HEK293T (cell line): ENCODE measurements around the gene CFHR4.
A peak's percentile ranks its signal among the peaks of the same experiment; 100 is the strongest.
"Not testable (repeated sequence)": the region's sequence is repeated elsewhere in the genome, so short reads cannot be mapped to it uniquely, and the experiment has no call there.

ENCODE experiments used
- CTCF ChIA-PET: fragments of 350-600 bp; formaldehyde crosslinking; extraction: SDS; loops from one replicate; lab custom pipeline; 2021; ENCODE audit warnings: antibody characterized with exemption, inconsistent platforms; lab: Yijun Ruan, JAX
- POLR2A ChIA-PET: fragments of 350-600 bp; formaldehyde crosslinking; extraction: SDS; loops from one replicate; lab custom pipeline; 2020; ENCODE audit warnings: antibody characterized with exemption, inconsistent platforms; lab: Yijun Ruan, JAX
- DNase-seq: peaks from one replicate; pipeline ENCODE4 v3.0.0; 2012; ENCODE audit warnings: mixed read lengths; ENCODE audit errors: extremely low spot score
- ARNT ChIP-seq: fragments of 450-650 bp; IDR thresholded peaks from 2 replicates; pipeline ENCODE4 v1.6.1; 2017; ENCODE audit warnings: mild to moderate bottlenecking
- BHLHE40 ChIP-seq: fragments of 450-650 bp; IDR thresholded peaks from 2 replicates; pipeline ENCODE4 v1.6.1; 2016; ENCODE audit warnings: mild to moderate bottlenecking, moderate library complexity, borderline replicate concordance
- CTBP1 ChIP-seq: fragments of 450-650 bp; IDR thresholded peaks from 2 replicates; pipeline ENCODE4 v1.6.1; 2016; ENCODE audit warnings: borderline replicate concordance
- ELF4 ChIP-seq: fragments of 450-650 bp; IDR thresholded peaks from 2 replicates; pipeline ENCODE4 v1.6.1; 2017; ENCODE audit warnings: antibody characterized with exemption
- FOXA1 ChIP-seq: fragments of 450-650 bp; IDR thresholded peaks from 2 replicates; pipeline ENCODE4 v1.6.1; 2016; ENCODE audit warnings: mild to moderate bottlenecking
- FOXK2 ChIP-seq: fragments of 450-650 bp; IDR thresholded peaks from 2 replicates; pipeline ENCODE4 v1.6.1; 2016; ENCODE audit warnings: mild to moderate bottlenecking
- FOXM1 ChIP-seq: fragments of 450-650 bp; IDR thresholded peaks from 2 replicates; pipeline ENCODE4 v1.6.1; 2017; ENCODE audit warnings: mild to moderate bottlenecking, borderline replicate concordance
- HDGF ChIP-seq: fragments of 450-650 bp; IDR thresholded peaks from 2 replicates; pipeline ENCODE4 v1.6.1; 2017; ENCODE audit warnings: antibody characterized with exemption, borderline replicate concordance
- L3MBTL2 ChIP-seq: fragments of 450-650 bp; conservative IDR thresholded peaks from 2 replicates; pipeline ENCODE4 v1.6.1; 2016; ENCODE audit warnings: mild to moderate bottlenecking
- LEF1 ChIP-seq: fragments of 450-650 bp; IDR thresholded peaks from 2 replicates; pipeline ENCODE4 v1.6.1; 2017; ENCODE audit warnings: mild to moderate bottlenecking, borderline replicate concordance
- NFRKB ChIP-seq: fragments of 450-650 bp; IDR thresholded peaks from 2 replicates; pipeline ENCODE4 v1.6.1; 2016; ENCODE audit warnings: mild to moderate bottlenecking, moderate library complexity
- SP1 ChIP-seq: fragments of 450-650 bp; IDR thresholded peaks from 2 replicates; pipeline ENCODE4 v1.6.1; 2017
- SUZ12 ChIP-seq: fragments of 450-650 bp; IDR thresholded peaks from 2 replicates; pipeline ENCODE4 v1.6.1; 2016; ENCODE audit warnings: mild to moderate bottlenecking
- TARDBP ChIP-seq: fragments of 450-650 bp; IDR thresholded peaks from 2 replicates; pipeline ENCODE4 v1.6.1; 2016
- ZNF384 ChIP-seq: fragments of 450-650 bp; IDR thresholded peaks from 2 replicates; pipeline ENCODE4 v1.6.1; 2016
- TF ChIP-seq, protein P1 (sequence below): fragments of 450-650 bp; IDR thresholded peaks from 2 replicates; pipeline ENCODE4 v1.6.1; 2016

Gene CFHR4

GRCh38 chr1:196860323-196860884 lies 27.4 kb upstream of the CFHR4 start:
- ChIA-PET POLR2A (no interaction called here), CTCF (no interaction called here)
- TF ChIP-seq ELF4: no peak
- TF ChIP-seq TARDBP: no peak
- TF ChIP-seq HDGF: no peak
- DNase-seq: no peak

- CTCF ChIA-PET: no interaction called here
- POLR2A ChIA-PET: no interaction called here
- no peak for TF ChIP-seq ARNT
- TF ChIP-seq SUZ12: no peak
- no peak for TF ChIP-seq CTBP1
- no peak for TF ChIP-seq ELF4
- TF ChIP-seq FOXK2: no peak
- TF ChIP-seq FOXM1: no peak
- no peak for TF ChIP-seq LEF1
- DNase-seq: no peak
Observed at GRCh38 chr1:196861429-196861828, 26.4 kb upstream of the CFHR4 start.

- POLR2A ChIA-PET: no interaction called here
- TF ChIP-seq ARNT (no peak), SUZ12 (no peak), TARDBP (no peak), LEF1 (no peak), L3MBTL2 (no peak), FOXK2 (no peak), ELF4 (no peak), CTBP1 (no peak), ZNF384 (no peak), BHLHE40 (no peak)
- DNase-seq: no peak
- CTCF ChIA-PET: no interaction called here
Observed at GRCh38 chr1:196866974-196867373, 20.9 kb upstream of the CFHR4 start.

GRCh38 chr1:196873385-196873784 lies 14.5 kb upstream of the CFHR4 start:
- no peak for DNase-seq
- ChIA-PET CTCF (no interaction called here), POLR2A (no interaction called here)
- no peak for TF ChIP-seq LEF1

DNA sequence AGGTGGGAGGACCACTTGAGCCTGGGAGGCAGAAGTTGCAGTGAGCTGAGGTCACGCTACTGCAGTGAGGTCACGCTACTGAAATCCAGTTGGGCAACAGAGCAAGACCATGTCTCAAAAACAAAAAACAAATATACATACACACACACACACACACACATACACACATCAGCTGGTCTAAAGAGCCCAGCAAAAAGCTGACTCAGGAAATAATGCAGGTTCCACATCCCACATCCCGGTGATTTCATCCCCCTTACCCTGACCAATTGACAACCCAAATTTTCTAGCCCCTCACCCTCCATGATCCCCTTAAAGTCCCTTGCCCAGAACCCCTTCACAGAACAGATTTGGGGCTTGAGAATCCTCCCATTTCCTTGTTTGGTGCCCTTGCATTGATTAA lies 11.9 kb upstream of the CFHR4 start:
- POLR2A ChIA-PET: no interaction called here
- no peak for DNase-seq
- CTCF ChIA-PET: no interaction called here
- TF ChIP-seq, protein P1, sequence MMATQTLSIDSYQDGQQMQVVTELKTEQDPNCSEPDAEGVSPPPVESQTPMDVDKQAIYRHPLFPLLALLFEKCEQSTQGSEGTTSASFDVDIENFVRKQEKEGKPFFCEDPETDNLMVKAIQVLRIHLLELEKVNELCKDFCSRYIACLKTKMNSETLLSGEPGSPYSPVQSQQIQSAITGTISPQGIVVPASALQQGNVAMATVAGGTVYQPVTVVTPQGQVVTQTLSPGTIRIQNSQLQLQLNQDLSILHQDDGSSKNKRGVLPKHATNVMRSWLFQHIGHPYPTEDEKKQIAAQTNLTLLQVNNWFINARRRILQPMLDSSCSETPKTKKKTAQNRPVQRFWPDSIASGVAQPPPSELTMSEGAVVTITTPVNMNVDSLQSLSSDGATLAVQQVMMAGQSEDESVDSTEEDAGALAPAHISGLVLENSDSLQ: no peak
- TF ChIP-seq FOXA1 (no peak), LEF1 (no peak), FOXK2 (no peak), L3MBTL2 (no peak), TARDBP (no peak), ARNT (no peak), FOXM1 (no peak), ZNF384 (no peak), BHLHE40 (no peak), HDGF (no peak), SP1 (no peak), ELF4 (no peak), SUZ12 (no peak), CTBP1 (no peak), NFRKB (no peak)

DNA sequence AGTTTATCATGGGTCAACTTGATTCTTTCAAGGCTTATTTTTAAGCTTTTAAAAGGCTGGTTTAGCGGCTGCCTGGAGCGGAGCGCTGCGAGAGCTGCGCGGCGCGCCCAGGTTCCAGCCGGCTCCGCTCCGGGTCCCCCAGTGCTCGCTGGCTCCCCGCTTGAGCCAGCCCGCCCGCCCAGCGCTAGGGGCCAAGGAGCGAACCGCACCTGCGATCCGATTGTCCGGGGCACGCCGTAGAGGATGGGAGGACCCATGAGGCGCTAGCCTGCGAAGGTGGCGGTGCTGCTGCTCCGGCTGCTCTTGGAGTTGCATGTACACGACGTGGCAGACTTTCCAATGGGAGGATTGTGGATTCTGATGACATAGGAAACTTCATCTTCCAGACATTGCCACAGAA lies 9.9 kb upstream of the CFHR4 start:
- CTCF ChIA-PET: no interaction called here
- TF ChIP-seq SUZ12: no peak
- TF ChIP-seq FOXA1: no peak
- no peak for TF ChIP-seq ARNT
- TF ChIP-seq HDGF: no peak
- TF ChIP-seq TARDBP: no peak
- TF ChIP-seq FOXM1: no peak
- TF ChIP-seq BHLHE40: no peak
- no peak for TF ChIP-seq ELF4
- no peak for TF ChIP-seq L3MBTL2
- TF ChIP-seq LEF1: no peak
- TF ChIP-seq, protein P1: no peak
- no peak for TF ChIP-seq SP1
- no peak for TF ChIP-seq ZNF384
- TF ChIP-seq NFRKB: no peak
- TF ChIP-seq FOXK2: no peak
- no peak for TF ChIP-seq CTBP1
- peak; percentile 12 for DNase-seq
- POLR2A ChIA-PET: no interaction called here

- CTCF ChIA-PET, POLR2A ChIA-PET, DNase-seq: not testable (repeated sequence)
Observed at GRCh38 chr1:196886560-196886959, 1.3 kb upstream of the CFHR4 start.

DNA sequence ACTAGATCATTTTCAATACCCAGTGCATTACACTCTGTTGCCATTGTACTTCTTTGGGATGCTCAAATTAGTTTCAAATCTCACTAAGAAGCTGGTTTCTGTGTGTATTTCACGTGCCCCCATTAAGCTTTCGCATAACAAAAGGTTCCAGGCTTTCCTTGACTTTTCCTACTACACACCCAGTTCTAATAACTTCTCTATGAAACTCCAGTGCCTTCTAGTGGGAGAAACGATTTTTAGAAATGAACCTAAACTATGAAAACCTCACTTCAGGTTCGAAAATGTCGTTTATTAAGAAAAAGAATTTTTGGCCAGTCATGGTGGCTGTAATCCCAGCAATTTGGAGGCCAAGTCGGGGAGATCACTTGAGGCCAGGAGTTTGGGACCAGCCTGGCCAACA lies 2.8 kb downstream of the CFHR4 start:
- TF ChIP-seq TARDBP (no peak), FOXK2 (no peak), ELF4 (no peak), LEF1 (no peak), FOXM1 (no peak), SP1 (no peak), HDGF (no peak), ZNF384 (no peak), SUZ12 (no peak), NFRKB (no peak), ARNT (no peak), CTBP1 (no peak), L3MBTL2 (no peak)
- TF ChIP-seq, protein P1: no peak
- ChIA-PET POLR2A (no interaction called here), CTCF (no interaction called here)
- no peak for DNase-seq
